ENCODE results near the gene OR5T2.
"Not testable (repeated sequence)": the region's sequence is repeated elsewhere in the genome, so short reads cannot be mapped to it uniquely, and the experiment has no call there.

The OR5T2 gene

DNA sequence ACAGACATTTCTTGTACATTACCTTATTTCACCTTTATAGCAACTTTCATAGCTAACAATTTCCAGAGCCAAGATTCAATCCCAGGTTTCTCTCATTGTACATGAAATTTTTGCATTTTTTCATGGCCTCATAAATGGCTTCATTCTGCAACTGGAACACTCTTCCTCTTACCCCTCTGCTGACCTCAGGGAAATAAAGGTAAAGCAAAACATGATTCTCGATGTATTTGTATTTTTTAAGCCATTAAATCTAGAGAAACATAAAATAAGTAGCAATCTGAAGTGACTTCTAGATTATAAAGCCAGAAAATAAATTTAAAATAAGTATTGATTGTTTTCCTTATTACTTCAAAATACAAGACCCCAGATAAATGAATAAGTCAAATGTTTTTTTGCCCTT, at the start of gene OR5T2:
Gene OR5T2 (minus strand): TSS at position 101 of the 400 bp plus-strand sequence. CDS start 1,193 bp downstream, outside the sequence.
- DNase-seq = no peak

- DNase-seq = no peak
These were observed 39.8 kb upstream of the OR5T2 start, which contains the start of gene OR5T1 for GRCh38 chr11:56273854-56274253. TSS of gene OR5T1 (plus strand) at chr11:56274154. CDS start at chr11:56275639, 1,485 bp downstream.

- DNase-seq = no peak
These were observed 37.0 kb upstream of the OR5T2 start for GRCh38 chr11:56271092-56271491.

- DNase-seq = no peak
These were observed 17.9 kb upstream of the OR5T2 start, which contains the start of gene OR5T3 for GRCh38 chr11:56251954-56252353. TSS of gene OR5T3 (plus strand) at chr11:56252254. CDS start at chr11:56252254, 0 bp downstream.

DNA sequence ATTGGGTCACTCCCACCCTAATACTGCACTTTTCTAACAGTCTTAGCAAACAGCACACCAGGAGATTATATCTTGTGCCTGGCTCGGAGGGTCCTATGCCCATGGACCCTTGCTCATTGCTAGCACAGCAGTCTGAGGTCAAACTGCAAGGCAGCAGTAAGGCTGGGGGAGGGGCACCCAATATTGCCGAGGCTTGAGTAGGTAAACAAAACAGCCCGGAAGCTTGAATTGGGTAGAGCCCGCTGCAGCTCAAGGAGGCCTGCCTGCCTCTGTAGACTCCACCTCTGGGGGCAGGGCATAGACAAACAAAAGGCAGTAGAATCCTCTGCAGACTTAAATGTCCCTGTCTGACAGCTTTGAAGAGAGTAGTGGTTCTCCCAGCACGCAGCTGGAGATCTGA, 14.3 kb downstream of the OR5T2 start:
- not testable (repeated sequence) for DNase-seq

DNA sequence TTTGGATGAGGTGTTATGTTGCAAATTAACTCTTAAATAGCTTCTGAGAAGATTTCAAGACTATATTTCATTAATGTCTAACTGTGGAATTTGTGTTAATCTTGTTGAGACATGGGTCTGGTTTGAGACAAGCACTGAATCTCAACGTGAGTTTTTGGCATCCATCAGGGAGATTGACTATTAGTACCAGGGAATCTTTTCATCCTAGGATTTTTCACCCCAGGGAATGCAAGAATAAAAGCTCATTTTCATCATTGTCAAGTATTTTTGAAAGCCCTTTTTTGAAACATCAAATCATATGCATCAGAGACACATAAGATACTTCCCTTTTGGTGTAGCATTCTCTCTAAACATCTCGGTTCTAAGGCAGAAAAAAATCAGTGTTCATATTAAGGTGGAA, 19.5 kb downstream of the OR5T2 start:
- no peak for DNase-seq

GRCh38 chr11:56207790-56208189, 26.3 kb downstream of the OR5T2 start:
- DNase-seq = no peak

- no peak for DNase-seq
These were observed 36.7 kb downstream of the OR5T2 start for GRCh38 chr11:56197367-56197766.

DNA sequence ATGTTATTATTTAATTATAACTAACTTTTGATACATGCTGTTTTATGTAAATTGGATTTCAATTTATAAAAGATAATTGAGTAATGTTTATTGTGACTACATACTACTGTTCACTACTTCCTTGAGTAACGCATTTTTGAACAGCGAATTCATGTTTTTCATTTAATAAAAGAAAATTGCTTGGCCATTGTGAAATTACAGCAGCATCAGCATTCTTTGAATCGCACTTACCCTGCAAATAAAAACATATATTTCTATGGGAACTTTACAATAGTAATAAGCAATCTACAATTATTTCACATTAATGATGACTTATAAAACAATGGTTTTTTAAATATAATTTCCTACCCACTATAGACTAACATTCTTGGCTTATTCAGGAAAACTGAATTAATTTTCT, 37.4 kb downstream of the OR5T2 start:
- DNase-seq = no peak

GRCh38 chr11:56188602-56189001, 45.5 kb downstream of the OR5T2 start:
- DNase-seq = no peak

DNA sequence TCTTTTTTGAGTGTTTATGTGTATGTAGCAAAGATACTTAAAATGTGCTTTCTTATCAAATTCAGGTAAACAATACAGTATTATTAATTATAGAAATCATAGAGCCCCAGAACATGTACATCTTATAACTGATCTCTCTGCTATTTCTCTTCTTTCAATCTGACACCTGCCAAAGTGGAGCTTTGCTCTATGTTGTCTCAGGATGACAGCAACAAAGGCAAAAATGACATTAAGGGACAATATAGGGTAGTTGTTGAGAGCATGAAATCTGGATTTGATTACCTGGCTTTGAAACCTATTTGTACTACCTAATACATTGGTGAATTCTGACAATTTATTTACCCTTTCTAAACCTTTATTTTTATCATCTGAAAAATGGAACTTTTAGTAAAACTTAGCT, 50.6 kb downstream of the OR5T2 start:
- no peak for DNase-seq
